A549 treated with RU486 at 1 μM for 4 hours (cell line): ENCODE data around the gene AFF4. TPM values are rescaled to one million over a fixed set of nuclear protein-coding genes. Genes with fewer than 3 reads are reported as not detected.

ENCODE experiments used
- total RNA-seq: library from RNA; stranded (reverse); fragments of 200-300 nt; extraction: Qiagen RNA extraction; gene quantifications from 5 replicates; pipeline ENCODE4 v1.2.3, GENCODE V29; 2022; ENCODE audit warnings: low read depth

AFF4 gene, protein sequence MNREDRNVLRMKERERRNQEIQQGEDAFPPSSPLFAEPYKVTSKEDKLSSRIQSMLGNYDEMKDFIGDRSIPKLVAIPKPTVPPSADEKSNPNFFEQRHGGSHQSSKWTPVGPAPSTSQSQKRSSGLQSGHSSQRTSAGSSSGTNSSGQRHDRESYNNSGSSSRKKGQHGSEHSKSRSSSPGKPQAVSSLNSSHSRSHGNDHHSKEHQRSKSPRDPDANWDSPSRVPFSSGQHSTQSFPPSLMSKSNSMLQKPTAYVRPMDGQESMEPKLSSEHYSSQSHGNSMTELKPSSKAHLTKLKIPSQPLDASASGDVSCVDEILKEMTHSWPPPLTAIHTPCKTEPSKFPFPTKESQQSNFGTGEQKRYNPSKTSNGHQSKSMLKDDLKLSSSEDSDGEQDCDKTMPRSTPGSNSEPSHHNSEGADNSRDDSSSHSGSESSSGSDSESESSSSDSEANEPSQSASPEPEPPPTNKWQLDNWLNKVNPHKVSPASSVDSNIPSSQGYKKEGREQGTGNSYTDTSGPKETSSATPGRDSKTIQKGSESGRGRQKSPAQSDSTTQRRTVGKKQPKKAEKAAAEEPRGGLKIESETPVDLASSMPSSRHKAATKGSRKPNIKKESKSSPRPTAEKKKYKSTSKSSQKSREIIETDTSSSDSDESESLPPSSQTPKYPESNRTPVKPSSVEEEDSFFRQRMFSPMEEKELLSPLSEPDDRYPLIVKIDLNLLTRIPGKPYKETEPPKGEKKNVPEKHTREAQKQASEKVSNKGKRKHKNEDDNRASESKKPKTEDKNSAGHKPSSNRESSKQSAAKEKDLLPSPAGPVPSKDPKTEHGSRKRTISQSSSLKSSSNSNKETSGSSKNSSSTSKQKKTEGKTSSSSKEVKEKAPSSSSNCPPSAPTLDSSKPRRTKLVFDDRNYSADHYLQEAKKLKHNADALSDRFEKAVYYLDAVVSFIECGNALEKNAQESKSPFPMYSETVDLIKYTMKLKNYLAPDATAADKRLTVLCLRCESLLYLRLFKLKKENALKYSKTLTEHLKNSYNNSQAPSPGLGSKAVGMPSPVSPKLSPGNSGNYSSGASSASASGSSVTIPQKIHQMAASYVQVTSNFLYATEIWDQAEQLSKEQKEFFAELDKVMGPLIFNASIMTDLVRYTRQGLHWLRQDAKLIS
- 10.8 to 25.6 TPM (median 23.3 TPM) in 5 replicates for total RNA-seq

DNA sequence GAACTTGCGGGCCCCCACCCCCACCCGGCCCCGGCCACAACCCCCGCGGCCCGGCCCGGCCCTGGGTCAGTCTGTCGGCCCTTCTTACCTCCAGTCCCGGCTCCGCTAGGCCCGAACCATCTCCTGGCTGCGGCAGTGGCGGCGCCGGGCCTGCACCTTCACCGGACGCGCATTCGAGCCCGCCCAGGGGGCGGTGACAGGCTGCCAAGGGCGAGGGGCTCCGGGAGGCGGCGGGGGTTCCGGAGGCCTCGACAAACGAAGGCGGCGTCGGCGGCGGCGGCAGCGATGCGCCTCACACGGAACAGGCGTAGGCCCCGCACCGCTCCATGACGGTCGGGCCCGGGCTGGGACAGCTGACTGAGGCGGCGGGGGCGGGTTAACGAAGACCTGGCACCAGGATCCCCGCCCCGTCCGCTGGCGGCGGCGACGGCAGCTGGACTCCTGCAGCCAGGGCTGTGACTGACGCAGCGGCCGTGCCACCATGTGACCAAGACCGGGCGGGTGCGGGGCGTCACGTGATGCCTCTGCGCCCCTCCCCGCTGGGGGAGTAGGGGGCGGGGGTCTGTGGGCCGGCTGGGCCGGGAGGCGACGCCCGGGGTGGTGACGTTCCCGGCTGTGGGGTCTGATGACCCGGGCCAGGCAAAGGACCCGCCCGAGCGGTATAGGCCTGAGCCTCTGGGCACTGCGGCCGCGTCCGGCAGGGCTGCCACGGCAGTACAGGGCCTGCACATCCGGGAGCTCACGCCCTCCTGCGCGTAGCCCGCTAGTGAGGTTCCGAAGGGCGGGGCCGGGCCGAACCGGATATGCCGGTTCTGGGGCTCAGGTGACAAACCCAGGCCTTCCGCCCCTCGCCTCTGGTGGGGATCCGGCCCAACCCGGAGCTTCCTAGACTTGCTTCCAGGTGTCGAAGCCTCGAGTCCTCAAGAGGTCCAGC lies at the start of gene AFF4:
TSS of gene AFF4 (minus strand) at position 464 of the 934 bp plus-strand sequence. CDS start 26,445 bp downstream, outside the sequence.

DNA sequence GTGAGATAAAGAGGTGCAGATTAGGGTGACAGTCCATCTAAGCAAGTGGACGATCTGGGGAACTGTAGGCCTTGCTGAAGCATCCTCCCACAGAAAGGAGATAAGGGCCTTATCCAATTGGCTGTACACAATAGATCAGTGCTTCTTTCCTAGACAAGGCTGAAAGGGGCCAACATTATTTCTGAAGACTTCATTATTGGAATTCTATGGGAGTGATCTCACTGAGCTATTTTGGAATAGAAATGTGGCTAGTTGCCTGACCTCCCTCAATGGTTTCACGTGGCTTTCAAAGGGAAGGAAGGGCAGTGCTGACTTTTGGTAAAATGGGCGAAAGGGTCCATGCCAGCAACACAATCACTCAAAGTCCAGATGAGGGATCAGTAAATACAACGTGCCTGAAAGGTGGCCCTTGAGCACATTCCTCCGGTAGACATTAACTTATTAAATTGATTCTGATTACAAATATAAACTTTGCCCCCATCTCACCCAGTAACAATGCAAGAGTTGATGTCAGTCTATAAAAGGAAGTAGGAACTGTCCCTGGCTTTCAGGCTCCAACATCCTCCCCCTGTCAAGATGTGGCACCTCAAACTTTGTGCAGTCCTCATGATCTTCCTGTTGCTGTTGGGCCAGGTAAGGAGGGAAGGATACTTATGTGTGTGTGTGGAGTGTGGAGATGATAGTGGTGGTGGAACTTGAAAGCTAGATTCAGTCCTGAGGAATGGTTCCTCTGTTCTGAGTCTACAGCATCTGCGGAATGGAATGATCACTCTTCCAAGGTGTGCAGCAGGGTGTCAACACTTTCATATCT lies 90.1 kb downstream of the AFF4 start, which contains the start of gene LEAP2:
TSS of gene LEAP2 (plus strand) at position 550 of the 811 bp plus-strand sequence. CDS start at position 577, 27 bp downstream.

DNA sequence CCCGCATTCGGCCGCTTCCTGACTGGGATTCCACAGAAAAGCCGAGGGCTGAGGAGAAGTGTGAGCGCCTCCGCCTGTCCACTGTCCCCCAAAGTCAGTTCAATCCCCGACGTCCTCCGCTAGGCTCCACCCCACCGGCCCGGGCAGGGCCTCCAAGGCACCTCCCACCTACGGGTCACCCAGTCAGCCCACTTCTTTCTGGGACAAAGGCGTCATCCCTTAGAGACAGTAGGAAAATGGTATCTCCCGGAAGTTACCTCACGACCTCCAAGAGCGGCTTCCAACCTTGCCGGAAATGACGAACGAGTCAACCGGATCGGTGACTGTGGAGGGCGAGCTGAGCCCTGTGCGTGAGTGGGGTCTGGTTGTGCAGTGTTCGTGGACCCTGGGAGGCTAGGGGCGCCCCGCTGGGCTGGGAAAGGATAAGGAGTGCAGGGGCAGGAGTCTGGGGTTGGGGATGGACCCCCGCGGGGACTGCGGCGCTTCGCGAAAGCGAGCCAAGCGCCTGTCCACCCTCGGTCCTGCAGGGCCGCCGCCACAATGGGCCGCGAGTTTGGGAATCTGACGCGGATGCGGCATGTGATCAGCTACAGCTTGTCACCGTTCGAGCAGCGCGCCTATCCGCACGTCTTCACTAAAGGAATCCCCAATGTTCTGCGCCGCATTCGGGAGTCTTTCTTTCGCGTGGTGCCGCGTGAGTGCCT lies 96.9 kb downstream of the AFF4 start, which contains the start of the genes GDF9 and UQCRQ:
TSS of gene GDF9 (minus strand) at position 128 of the 704 bp plus-strand sequence. CDS start 1,936 bp downstream, outside the sequence.
TSS of gene UQCRQ (plus strand) at position 301 of the 704 bp plus-strand sequence. CDS start at position 541, 240 bp downstream.

DNA sequence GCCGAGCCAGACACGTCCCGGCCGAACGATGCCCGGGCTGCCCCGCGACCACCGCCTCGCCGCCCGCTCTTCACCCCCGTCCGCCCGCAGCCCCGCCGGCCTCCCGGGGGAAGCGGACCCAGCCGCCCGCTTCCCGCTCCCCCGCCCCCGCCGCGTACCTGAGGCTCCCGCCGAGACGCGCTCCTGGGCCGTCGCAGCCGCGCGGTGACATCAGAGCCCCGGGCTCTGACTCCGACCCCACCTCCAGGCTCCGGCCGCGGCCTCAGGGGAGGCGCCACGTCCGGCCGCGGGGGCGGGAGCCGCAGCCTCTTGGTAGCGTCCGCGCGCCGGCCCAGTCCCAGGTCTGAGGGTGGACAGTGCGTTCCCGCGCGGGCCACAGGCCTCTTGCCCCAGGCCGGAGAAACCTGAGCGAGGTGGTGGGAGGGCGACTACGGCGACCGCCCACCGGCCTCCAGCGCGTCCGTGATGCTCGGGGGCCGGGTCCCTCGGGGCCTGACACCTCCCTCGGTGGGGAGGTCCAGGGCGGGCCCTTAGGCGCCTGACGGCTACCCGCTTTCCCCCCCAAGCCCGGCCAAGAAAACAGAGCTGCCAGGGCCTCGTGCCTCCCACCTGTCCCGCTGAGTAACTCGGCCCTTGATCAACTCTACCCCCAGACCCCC lies 132.9 kb downstream of the AFF4 start, which contains the start of gene SHROOM1:
TSS of gene SHROOM1 (minus strand) at position 212 of the 659 bp plus-strand sequence. CDS start 4,507 bp downstream, outside the sequence.

Other genes starting within 250 kb of the AFF4 start
- gene KIF3A, start 226.1 kb downstream of the AFF4 start, total RNA-seq = 7.1 to 12.0 TPM (median 10.0 TPM) in 5 replicates
- 0.07 to 0.26 TPM (median 0.14 TPM) in 5 replicates for gene CCNI2, start 216.2 kb downstream of the AFF4 start, total RNA-seq
- gene SEPTIN8, start 186.4 kb downstream of the AFF4 start, total RNA-seq = 13.0 to 21.5 TPM (median 18.9 TPM) in 5 replicates
- gene SOWAHA, start 150.3 kb downstream of the AFF4 start, total RNA-seq = 0.16 to 0.17 TPM (median 0.17 TPM) in 4 of 5 replicates, not detected in the other
- 6.0 to 11.4 TPM (median 9.4 TPM) in 5 replicates for gene SHROOM1, start 133.0 kb downstream of the AFF4 start, total RNA-seq
- 0.09 to 0.24 TPM (median 0.18 TPM) in 5 replicates for gene GDF9, start 97.2 kb downstream of the AFF4 start, total RNA-seq
- gene UQCRQ, start 97.0 kb downstream of the AFF4 start, total RNA-seq = 367 to 625 TPM (median 509 TPM) in 5 replicates
- gene LEAP2, start 90.0 kb downstream of the AFF4 start, total RNA-seq = 0.56 to 1.1 TPM (median 0.76 TPM) in 5 replicates
- gene ZCCHC10, start 62.9 kb upstream of the AFF4 start, total RNA-seq = 30.4 to 36.9 TPM (median 31.4 TPM) in 5 replicates
- 172 to 202 TPM (median 188 TPM) in 5 replicates for gene HSPA4, start 88.4 kb upstream of the AFF4 start, total RNA-seq